Muscle layer of duodenum (tissue), 2 donors: ENCODE results near the gene CAMK2B.

ENCODE experiments used
- H3K27ac ChIP-seq: one replicate; pipeline ENCODE4 v1.7.0; 2013; ENCODE audit warnings: mild to moderate bottlenecking, low read length
- H3K27me3 ChIP-seq: one replicate; pipeline ENCODE4 v1.7.0; 2013; ENCODE audit warnings: low read depth, mild to moderate bottlenecking, control low read depth, low read length
- H3K36me3 ChIP-seq, 2 donors: one replicate each; pipeline ENCODE4 v1.7.0; 2013; ENCODE audit warnings: low read length in 2 of 2, control low read depth in 1 of 2, mild to moderate bottlenecking in 1 of 2; ENCODE audit not compliant: insufficient read depth in 2 of 2, control insufficient read depth in 1 of 2
- H3K4me1 ChIP-seq, 2 donors: one replicate each; pipeline ENCODE4 v1.7.0; 2013; ENCODE audit warnings: low read length in 2 of 2, mild to moderate bottlenecking in 2 of 2, control low read depth in 1 of 2, moderate library complexity in 1 of 2; ENCODE audit not compliant: insufficient read depth in 2 of 2, control insufficient read depth in 1 of 2
- H3K4me3 ChIP-seq, 2 donors: one replicate each; pipeline ENCODE4 v1.7.0; 2013; ENCODE audit warnings: low read length in 2 of 2, low read depth in 1 of 2, mild to moderate bottlenecking in 1 of 2
- H3K9me3 ChIP-seq, 2 donors: one replicate each; pipeline ENCODE4 v1.7.0; 2013; ENCODE audit warnings: low read length in 2 of 2, control low read depth in 1 of 2, mild to moderate bottlenecking in 1 of 2; ENCODE audit not compliant: control insufficient read depth in 1 of 2
- donor health status: healthy.

The CAMK2B gene

DNA sequence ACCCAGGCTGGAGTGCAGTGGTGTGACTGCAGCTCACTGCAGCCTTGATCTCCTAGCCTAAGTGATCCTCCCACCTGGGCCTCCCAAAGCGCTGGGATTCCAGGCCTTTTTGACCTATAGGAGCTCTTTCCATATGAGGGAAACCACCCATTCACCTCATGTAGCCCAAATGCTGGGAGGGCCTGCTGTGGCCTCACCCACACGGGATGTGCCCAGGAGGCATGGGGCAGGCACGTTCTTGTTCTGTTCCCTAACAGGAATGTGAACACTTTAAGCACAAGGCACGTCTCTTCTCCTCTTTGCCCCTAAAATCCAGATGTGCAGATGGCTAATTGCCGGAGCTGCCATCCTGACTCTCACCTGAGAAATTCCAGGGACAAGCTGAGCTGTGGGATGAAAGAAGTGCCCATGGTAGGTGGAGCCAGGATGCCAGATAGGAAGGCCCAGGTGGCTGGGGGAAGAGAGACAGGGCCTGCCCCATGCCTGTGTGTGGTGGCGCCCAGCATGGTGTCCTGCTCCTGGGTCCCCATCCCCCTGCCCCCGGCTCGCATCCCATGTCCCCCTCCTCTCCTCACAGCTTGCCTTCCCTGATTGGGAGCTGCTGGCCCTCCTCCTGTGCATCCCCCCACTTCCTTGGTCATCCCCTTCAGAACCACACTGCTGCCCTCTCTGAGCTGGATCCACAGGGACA lies 17.3 kb downstream of the CAMK2B start:
- Histone ChIP-seq H3K36me3 (no peaks in the 10 kb centered on the region), H3K4me3 (no peak overlapping the region), H3K4me1 (no peaks in the 10 kb centered on the region), H3K27me3 (peaks cover 5% of the 10 kb centered on the region), H3K27ac (no peak overlapping the region), H3K9me3 (no peaks in the 10 kb centered on the region)

DNA sequence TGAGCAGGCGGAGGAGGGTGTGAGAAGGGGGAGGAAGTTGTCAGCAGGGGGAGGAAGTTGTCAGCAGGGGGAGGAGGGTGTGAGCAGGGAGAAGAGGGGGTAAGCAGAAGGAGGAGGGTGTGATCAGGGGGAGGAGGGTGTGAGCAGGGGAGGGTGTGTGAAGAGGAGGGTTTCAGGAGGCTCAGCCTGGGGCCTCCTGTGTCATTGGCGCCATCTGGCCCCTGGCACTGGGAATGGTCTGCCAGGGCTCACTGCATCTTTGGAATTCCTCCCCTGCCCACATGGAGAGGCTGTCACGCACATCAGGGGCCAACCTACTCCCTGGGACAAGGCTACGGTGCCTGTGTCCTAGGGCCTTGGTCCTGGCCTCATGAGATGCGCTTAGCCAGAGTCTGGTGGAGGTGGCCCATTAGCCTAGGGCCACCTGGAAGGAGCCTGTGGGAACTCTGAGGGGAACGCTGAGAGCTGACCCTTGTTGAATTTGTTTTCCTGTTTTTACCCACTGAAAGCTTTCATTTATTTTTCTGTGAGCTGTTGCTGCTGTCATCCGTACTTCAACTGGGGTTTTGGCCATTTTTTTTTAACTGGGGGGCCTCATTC lies 18.0 kb downstream of the CAMK2B start:
- Histone ChIP-seq H3K27me3 (peaks cover 5% of the 10 kb centered on the region), H3K4me3 (no peak overlapping the region), H3K27ac (no peak overlapping the region), H3K36me3 (no peaks in the 10 kb centered on the region), H3K4me1 (no peaks in the 10 kb centered on the region), H3K9me3 (no peaks in the 10 kb centered on the region)

DNA sequence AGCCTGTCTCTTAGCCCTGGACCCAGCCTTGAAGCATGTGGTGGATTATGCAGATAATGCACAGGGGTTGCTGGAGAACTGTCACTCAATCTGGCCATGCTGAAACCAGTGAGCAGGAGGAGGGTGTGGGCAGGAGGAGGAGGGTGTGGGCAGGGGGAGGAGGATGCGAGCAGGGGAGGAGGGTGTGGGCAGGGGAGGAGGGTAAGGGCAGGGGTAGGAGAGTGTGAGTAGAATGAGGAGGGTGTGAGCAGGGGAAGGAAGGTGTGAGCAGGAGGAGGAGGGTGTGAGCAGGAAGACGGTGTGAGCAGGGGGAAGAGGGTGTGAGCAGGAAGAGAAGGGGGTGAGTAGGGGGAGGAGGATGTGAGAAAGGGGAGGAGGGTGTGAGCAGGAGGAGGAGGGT lies 18.8 kb downstream of the CAMK2B start:
- no peak overlapping the region for H3K27ac ChIP-seq
- peaks cover 0 to 3% of the 10 kb centered on the region in 2 donors for H3K9me3 ChIP-seq
- peaks cover 5% of the 10 kb centered on the region for H3K27me3 ChIP-seq
- no peaks in the 10 kb centered on the region for H3K36me3 ChIP-seq
- no peaks in the 10 kb centered on the region for H3K4me1 ChIP-seq
- no peak overlapping the region for H3K4me3 ChIP-seq

GRCh38 chr7:44305564-44306507 lies 19.6 kb downstream of the CAMK2B start:
- Histone ChIP-seq H3K27ac (no peak overlapping the region), H3K9me3 (peaks cover 0 to 3% of the 10 kb centered on the region in 2 donors)

GRCh38 chr7:44294325-44295069 lies 30.9 kb downstream of the CAMK2B start:
- no peaks in the 10 kb centered on the region for H3K36me3 ChIP-seq
- no peak overlapping the region for H3K27ac ChIP-seq
- no peaks in the 10 kb centered on the region for H3K9me3 ChIP-seq
- no peaks in the 10 kb centered on the region for H3K27me3 ChIP-seq
- H3K4me3 ChIP-seq = no peak overlapping the region
- no peaks in the 10 kb centered on the region for H3K4me1 ChIP-seq

More at GRCh38 chr7:44305564-44306507, 19.6 kb downstream of the CAMK2B start:
- H3K4me3 ChIP-seq = no peak overlapping the region
- peaks cover 5% of the 10 kb centered on the region for H3K27me3 ChIP-seq
- H3K4me1 ChIP-seq = no peaks in the 10 kb centered on the region
- H3K36me3 ChIP-seq = no peaks in the 10 kb centered on the region

GRCh38 chr7:44293561-44294324 lies 31.7 kb downstream of the CAMK2B start:
- Histone ChIP-seq H3K9me3 (no peaks in the 10 kb centered on the region), H3K27me3 (no peaks in the 10 kb centered on the region), H3K27ac (no peak overlapping the region), H3K4me3 (no peak overlapping the region), H3K36me3 (no peaks in the 10 kb centered on the region), H3K4me1 (no peaks in the 10 kb centered on the region)

DNA sequence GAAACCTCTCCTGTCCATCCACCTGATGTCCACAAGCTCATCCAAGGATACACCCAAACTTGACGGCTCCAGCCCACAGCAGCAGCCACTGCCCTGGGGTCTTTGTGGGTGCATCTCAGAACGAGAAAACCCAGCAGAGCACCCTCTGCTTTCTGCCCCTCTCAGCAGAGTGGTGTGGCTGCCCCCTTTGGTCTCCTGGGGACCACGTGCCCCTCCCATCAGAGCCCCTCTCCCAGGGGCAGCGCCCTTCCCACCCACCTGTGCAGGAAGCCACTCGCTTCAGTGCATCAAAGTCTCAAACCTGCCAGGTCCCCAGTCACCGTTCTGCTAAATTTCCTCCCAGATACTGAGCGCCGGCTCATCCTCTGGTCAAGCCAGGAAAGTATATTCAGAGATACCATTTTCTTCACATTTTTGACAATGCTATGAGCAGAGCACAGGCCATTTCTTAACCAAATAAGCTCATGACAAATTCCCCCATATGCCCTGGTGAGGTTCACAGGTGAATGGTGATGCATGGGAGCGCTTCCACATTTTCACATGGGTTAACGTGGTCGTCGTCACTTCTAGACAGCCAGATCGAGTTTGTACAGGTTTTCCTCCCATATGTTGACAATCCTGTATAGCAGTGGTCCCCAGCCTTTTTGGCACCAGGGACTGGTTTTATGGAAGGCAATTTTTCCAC lies 32.4 kb downstream of the CAMK2B start:
- Histone ChIP-seq H3K27ac (no peak overlapping the region), H3K4me1 (no peaks in the 10 kb centered on the region), H3K9me3 (no peaks in the 10 kb centered on the region), H3K4me3 (no peak overlapping the region), H3K27me3 (no peaks in the 10 kb centered on the region), H3K36me3 (no peaks in the 10 kb centered on the region)

DNA sequence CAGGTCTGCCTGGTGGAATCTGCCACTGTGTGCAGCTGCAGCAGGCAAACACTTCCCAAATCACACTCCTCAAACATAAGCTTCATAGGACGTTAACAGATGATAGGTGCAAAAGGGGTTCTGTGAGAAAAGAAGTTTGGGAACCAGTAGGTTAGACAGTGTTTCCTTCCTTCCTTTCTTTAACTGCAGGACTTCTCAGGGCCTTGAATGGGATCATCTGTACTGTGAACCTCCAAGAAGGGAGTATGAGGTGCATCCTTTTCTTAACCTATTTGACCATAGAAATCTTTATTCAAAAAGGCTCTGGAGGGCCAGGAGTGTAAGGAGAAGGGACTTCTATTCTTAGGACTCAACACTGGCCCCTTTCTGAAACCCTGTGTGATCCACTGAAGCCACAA lies 33.0 kb downstream of the CAMK2B start:
- Histone ChIP-seq H3K27me3 (no peaks in the 10 kb centered on the region), H3K4me3 (no peak overlapping the region), H3K36me3 (no peaks in the 10 kb centered on the region), H3K9me3 (no peaks in the 10 kb centered on the region), H3K27ac (no peak overlapping the region), H3K4me1 (no peaks in the 10 kb centered on the region)

GRCh38 chr7:44291733-44292419 lies 33.5 kb downstream of the CAMK2B start:
- Histone ChIP-seq H3K4me3 (no peak overlapping the region), H3K27ac (no peak overlapping the region), H3K9me3 (no peaks in the 10 kb centered on the region), H3K4me1 (no peaks in the 10 kb centered on the region), H3K27me3 (no peaks in the 10 kb centered on the region), H3K36me3 (no peaks in the 10 kb centered on the region)
